ENCODE measurements around the gene HBM.

Gene HBM

GRCh38 chr16:188674-189073 is 22.9 kb downstream of the HBM start:
- no peak overlapping the region for H3K4me3 ChIP-seq (ENCODE audit: low read depth, low read length)
- TF ChIP-seq, protein P1, sequence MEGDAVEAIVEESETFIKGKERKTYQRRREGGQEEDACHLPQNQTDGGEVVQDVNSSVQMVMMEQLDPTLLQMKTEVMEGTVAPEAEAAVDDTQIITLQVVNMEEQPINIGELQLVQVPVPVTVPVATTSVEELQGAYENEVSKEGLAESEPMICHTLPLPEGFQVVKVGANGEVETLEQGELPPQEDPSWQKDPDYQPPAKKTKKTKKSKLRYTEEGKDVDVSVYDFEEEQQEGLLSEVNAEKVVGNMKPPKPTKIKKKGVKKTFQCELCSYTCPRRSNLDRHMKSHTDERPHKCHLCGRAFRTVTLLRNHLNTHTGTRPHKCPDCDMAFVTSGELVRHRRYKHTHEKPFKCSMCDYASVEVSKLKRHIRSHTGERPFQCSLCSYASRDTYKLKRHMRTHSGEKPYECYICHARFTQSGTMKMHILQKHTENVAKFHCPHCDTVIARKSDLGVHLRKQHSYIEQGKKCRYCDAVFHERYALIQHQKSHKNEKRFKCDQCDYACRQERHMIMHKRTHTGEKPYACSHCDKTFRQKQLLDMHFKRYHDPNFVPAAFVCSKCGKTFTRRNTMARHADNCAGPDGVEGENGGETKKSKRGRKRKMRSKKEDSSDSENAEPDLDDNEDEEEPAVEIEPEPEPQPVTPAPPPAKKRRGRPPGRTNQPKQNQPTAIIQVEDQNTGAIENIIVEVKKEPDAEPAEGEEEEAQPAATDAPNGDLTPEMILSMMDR (IDR thresholded peaks at IDR 0.05; ENCODE audit: low read depth, low read length), result no peak

GRCh38 chr16:189604-190186 is 23.9 kb downstream of the HBM start:
- H3K4me3 ChIP-seq (ENCODE audit: low read depth, low read length), result no peak overlapping the region
- TF ChIP-seq, protein P1 (IDR thresholded peaks at IDR 0.05; ENCODE audit: low read depth, low read length), result no peak

DNA sequence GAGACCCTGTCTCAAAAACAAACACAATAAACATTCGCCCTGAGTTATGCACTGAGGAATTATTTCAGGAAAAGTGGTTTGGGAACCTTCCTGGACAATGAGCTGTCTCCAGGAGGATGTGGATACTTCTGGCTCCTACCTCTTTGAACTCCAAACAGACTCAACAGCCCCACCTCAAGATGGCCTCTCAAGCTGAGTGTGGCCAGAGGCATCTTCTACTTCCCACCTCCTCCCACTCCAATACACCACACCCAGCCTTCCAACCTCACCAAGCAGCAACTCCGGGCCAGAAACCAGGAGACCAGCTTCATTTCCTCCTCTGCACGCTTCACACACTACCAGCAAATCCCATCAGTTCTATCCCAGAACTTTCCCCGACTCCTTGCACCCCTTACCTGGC is 26.1 kb downstream of the HBM start:
- TF ChIP-seq, protein P1 (IDR thresholded peaks at IDR 0.05; ENCODE audit: low read depth, low read length), result no peak
- H3K4me3 ChIP-seq (ENCODE audit: low read depth, low read length), result no peak overlapping the region

GRCh38 chr16:192686-193085 is 26.9 kb downstream of the HBM start:
- no peak overlapping the region for H3K4me3 ChIP-seq (ENCODE audit: low read depth, low read length)
- TF ChIP-seq, protein P1 (IDR thresholded peaks at IDR 0.05; ENCODE audit: low read depth, low read length), result no peak

- H3K4me3 ChIP-seq (ENCODE audit: low read depth, low read length), result no peak overlapping the region
- TF ChIP-seq, protein P1 (IDR thresholded peaks at IDR 0.05; ENCODE audit: low read depth, low read length), result no peak
These were observed 27.7 kb downstream of the HBM start for GRCh38 chr16:193441-193840.

- H3K4me3 ChIP-seq (ENCODE audit: low read depth, low read length), result no peak overlapping the region
- TF ChIP-seq, protein P1 (IDR thresholded peaks at IDR 0.05; ENCODE audit: low read depth, low read length), result no peak
These were observed 28.7 kb downstream of the HBM start for GRCh38 chr16:194516-194915.

- TF ChIP-seq, protein P1 (IDR thresholded peaks at IDR 0.05; ENCODE audit: low read depth, low read length), result no peak
- H3K4me3 ChIP-seq (ENCODE audit: low read depth, low read length), result no peak overlapping the region
These were observed 34.6 kb downstream of the HBM start for GRCh38 chr16:200388-200787.

Measured in WI38 (cell line).